Measurements from ENCODE around the gene FAM241B. TPM values are rescaled to one million over a fixed set of nuclear protein-coding genes. Genes with fewer than 3 reads are reported as not detected.

FAM241B gene
- total RNA-seq, 1 experiment from 2014 or later, result 0.16 TPM

DNA sequence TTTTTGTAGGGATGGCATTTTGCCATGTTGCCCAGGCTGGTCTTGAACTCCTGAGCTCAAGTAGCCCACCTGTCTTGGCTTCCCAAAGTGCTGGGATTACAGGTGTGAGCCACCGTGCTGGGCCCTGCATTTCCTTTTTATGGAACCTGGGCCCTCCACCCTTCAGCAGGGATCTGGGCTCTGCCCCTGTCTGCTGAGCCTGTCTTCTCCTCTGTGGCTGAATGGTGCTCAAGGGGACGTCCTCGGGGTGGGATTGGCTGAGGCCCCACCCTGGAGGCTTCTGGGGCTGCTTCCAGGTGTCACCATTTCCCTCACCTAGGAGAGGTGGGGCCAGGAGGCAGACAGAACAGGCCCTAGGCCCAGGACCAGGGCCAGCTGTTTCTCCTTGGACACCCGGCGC, 18.4 kb downstream of the FAM241B start:
- peaks cover 4% of the 10 kb centered on the region; the same call in 1 of the 2 replicates for H3K27me3 ChIP-seq (replicated peaks)
- H3K4me1 ChIP-seq (replicated peaks), result no peaks in the 10 kb centered on the region
- H3K27ac ChIP-seq, result no peak overlapping the region
- no peaks in the 10 kb centered on the region for H3K9me3 ChIP-seq (replicated peaks)
- DNase-seq (ENCODE audit: low read depth in 1 of 2, low spot score in 2 of 2), result no peak
- H3K36me3 ChIP-seq, result no peaks in the 10 kb centered on the region
- H3K4me3 ChIP-seq, result no peak overlapping the region

DNA sequence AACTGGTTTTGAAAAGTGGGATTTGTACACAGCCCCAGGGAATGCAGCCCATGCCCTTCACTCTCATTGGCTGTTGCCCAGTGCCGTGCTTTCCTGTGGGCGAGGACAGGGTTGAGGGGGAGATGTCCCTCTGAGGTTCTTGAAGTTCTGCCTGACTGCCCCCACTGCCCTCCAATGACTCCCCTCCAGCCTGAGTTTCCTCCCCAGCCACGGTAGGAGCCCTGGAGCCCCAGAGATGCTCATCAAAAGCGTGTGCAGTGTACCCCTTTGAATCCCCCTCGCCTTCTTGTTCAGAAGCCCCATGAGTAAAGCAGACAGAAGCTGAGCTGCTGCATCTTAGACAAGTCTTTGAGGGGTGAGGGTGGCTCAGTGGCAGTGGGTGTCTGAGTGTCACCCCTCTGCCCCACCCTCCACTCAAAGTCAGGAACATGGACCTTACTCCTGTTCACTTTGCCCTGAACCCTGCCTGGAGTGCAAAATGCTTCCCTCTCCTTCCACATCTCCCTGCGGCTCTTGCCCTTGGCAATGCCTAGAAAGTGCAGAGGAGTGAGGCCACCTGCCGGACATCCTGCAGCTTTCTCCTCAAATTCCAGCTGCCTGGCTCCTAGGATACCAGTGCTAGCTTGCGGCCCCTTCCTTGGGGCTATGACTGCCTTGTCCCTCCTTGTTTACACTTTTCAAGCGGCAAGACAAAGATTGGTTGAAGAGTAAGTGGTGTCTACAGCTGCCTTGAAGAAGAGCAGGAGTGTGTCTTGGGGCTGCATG, 19.9 kb downstream of the FAM241B start:
- no peak for DNase-seq (ENCODE audit: low read depth in 1 of 2, low spot score in 2 of 2)
- H3K27ac ChIP-seq, result no peak overlapping the region
- no peak overlapping the region for H3K4me3 ChIP-seq
- no peaks in the 10 kb centered on the region for H3K36me3 ChIP-seq
- H3K27me3 ChIP-seq (replicated peaks), result peaks cover 4% of the 10 kb centered on the region; the same call in 1 of the 2 replicates
- no peaks in the 10 kb centered on the region for H3K4me1 ChIP-seq (replicated peaks)
- no peaks in the 10 kb centered on the region for H3K9me3 ChIP-seq (replicated peaks)

- Histone ChIP-seq H3K36me3 (no peaks in the 10 kb centered on the region), H3K27ac (no peak overlapping the region), H3K9me3 (replicated peaks) (no peaks in the 10 kb centered on the region), H3K4me3 (no peak overlapping the region), H3K27me3 (replicated peaks) (peaks cover 4% of the 10 kb centered on the region; the same call in 1 of the 2 replicates), H3K4me1 (replicated peaks) (no peaks in the 10 kb centered on the region)
- no peak for DNase-seq (ENCODE audit: low read depth in 1 of 2, low spot score in 2 of 2)
These were observed 20.7 kb downstream of the FAM241B start for GRCh38 chr10:69650589-69651261.

DNA sequence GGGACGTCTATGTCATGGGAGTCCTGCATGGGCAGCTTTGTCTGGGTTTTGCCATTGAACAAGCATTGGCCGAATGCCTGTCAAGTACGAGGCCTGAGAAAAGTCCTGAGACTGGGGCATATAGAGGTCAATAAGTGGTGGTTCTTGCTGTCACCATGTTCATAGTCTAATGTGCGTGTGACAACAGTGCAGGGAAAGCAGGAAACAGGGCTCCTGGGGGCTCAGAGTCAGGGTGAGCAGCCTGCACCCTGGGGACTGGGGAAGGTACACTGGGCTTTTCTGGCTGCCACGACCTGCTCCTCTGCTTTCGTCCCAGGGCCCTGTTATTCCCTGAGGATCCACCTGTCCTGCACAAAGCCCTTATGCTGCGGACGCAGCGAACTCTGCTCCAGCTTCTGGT, 21.3 kb downstream of the FAM241B start:
- Histone ChIP-seq H3K36me3 (no peaks in the 10 kb centered on the region), H3K9me3 (replicated peaks) (no peaks in the 10 kb centered on the region), H3K27me3 (replicated peaks) (peaks cover 9% of the 10 kb centered on the region), H3K4me1 (replicated peaks) (no peaks in the 10 kb centered on the region), H3K27ac (no peak overlapping the region), H3K4me3 (no peak overlapping the region)
- no peak for DNase-seq (ENCODE audit: low read depth in 1 of 2, low spot score in 2 of 2)

DNA sequence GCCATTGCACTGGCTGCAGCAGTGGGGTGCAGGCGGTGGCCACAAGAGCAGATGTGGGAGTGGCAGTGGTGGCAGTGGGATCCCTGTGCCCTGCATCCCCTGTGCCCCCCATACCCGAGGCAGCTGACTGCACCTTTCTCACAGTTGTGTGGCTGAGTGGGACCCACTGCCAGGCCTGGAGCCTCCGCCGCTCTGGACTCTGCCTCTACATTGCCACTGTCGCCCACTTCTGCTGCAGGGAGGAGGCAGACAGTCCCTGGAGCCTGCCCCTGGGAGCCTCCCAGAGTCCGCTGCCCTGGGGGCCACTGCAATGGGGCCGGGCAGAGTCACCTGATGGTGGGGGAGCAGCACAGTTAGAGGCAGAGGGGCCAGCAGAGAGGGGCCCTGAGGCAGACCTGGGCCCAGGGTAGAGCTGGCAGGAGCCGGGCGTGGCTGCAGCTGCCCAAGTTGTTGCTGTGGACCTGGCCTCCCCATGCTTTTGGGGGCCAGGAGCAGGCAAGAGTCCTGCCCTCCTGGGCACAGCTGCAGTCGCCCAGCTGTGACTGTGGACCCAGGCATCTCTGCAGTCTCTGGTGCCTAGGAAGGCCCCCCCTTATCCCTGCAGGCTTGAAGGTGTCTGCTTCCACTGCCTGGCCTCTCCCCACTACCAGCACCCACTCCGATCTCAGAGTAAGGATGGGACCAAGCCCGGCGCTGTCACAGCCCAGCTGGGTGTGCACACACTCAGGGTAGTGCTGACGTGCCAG, 22.2 kb downstream of the FAM241B start:
- Histone ChIP-seq H3K27me3 (replicated peaks) (peaks cover 18% of the 10 kb centered on the region), H3K4me3 (no peak overlapping the region), H3K9me3 (replicated peaks) (no peaks in the 10 kb centered on the region), H3K36me3 (no peaks in the 10 kb centered on the region), H3K27ac (no peak overlapping the region), H3K4me1 (replicated peaks) (no peaks in the 10 kb centered on the region)
- DNase-seq (ENCODE audit: low read depth in 1 of 2, low spot score in 2 of 2), result no peak

DNA sequence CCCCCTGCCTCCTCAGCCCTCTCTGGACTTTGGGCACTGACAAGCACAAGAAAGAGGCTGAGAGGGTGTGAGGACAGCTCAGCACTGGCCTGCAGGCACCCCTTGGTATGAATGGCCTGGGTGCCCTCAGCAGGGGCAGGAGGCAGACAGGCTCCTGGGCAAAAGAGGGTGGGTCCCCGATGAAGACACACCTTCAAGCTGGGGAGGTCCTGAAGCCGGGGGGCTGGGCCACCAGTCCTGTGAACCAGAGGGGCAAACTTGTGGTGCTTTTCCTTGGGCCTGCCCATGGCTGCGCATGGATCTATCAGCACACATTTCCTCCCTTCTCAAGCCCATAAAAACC, 22.8 kb downstream of the FAM241B start:
- Histone ChIP-seq H3K27me3 (replicated peaks) (peaks cover 23% of the 10 kb centered on the region), H3K36me3 (no peaks in the 10 kb centered on the region), H3K27ac (no peak overlapping the region), H3K9me3 (replicated peaks) (no peaks in the 10 kb centered on the region), H3K4me3 (no peak overlapping the region), H3K4me1 (replicated peaks) (no peaks in the 10 kb centered on the region)
- DNase-seq (ENCODE audit: low read depth in 1 of 2, low spot score in 2 of 2), result no peak

DNA sequence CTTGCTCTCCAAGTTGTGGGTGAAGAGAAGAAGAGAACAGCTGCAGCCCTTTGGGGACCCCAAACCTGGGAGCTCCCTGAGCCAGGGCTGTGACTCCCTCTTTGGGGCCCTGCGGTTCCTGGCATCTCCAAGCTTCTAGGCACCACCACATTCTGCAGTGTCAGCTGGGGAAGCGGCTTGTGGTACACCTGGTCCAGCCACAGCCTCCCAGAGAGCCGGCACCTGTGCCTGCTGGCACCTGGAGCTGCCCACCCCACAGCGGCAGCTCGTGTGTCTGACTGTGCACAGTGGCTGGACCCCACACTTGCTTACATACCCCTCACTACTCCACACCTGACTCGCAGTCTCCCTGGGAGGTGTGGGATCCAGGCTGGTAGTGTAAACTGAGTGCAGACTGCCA, 23.5 kb downstream of the FAM241B start:
- H3K27ac ChIP-seq, result no peak overlapping the region
- H3K27me3 ChIP-seq (replicated peaks), result peaks cover 30% of the 10 kb centered on the region
- H3K36me3 ChIP-seq, result no peaks in the 10 kb centered on the region

GRCh38 chr10:69655124-69655867, 25.2 kb downstream of the FAM241B start:
- Histone ChIP-seq H3K27me3 (replicated peaks) (peaks cover 32% of the 10 kb centered on the region), H3K27ac (no peak overlapping the region)
- no peak for DNase-seq (ENCODE audit: low read depth in 1 of 2, low spot score in 2 of 2)

More for the DNA sequence above, 23.5 kb downstream of the FAM241B start:
- Histone ChIP-seq H3K4me3 (no peak overlapping the region), H3K4me1 (replicated peaks) (no peaks in the 10 kb centered on the region), H3K9me3 (replicated peaks) (no peaks in the 10 kb centered on the region)
- DNase-seq (ENCODE audit: low read depth in 1 of 2, low spot score in 2 of 2), result no peak

GRCh38 chr10:69655868-69656555, 26.0 kb downstream of the FAM241B start:
- no peaks in the 10 kb centered on the region for H3K4me1 ChIP-seq (replicated peaks)
- no peaks in the 10 kb centered on the region for H3K36me3 ChIP-seq
- H3K27me3 ChIP-seq (replicated peaks), result peaks cover 32% of the 10 kb centered on the region
- no peak overlapping the region for H3K4me3 ChIP-seq
- DNase-seq (ENCODE audit: low read depth in 1 of 2, low spot score in 2 of 2), result no peak
- H3K27ac ChIP-seq, result no peak overlapping the region
- H3K9me3 ChIP-seq (replicated peaks), result no peaks in the 10 kb centered on the region

More at GRCh38 chr10:69655124-69655867, 25.2 kb downstream of the FAM241B start:
- Histone ChIP-seq H3K4me1 (replicated peaks) (no peaks in the 10 kb centered on the region), H3K9me3 (replicated peaks) (no peaks in the 10 kb centered on the region), H3K4me3 (no peak overlapping the region), H3K36me3 (no peaks in the 10 kb centered on the region)

DNA sequence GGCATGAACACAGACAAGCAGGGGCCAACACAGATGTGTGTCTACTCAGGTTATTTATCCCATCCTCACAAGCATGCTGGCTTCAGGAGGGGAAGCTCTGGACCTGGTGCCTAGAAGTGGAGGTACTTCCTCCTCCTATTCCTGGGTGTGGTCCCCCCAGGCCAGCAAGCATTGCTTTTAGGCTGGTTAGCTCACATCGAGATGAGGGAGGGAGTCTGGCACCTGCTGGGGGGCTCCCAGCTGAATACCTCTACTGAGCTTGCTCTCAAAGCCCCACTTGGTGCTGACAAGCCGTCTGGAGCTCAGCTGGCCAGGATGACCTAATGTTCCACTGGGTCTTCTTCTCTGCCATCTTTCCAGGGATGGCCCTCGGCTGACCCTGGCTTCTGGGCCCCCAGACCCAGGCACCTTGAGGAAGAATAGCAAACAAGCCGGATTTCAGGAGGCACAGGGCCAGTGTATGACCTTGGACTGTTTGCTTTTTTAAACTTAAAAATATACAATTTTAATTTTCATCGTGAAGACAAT, 26.8 kb downstream of the FAM241B start:
- Histone ChIP-seq H3K36me3 (no peaks in the 10 kb centered on the region), H3K4me1 (replicated peaks) (no peaks in the 10 kb centered on the region), H3K27me3 (replicated peaks) (peaks cover 37% of the 10 kb centered on the region), H3K9me3 (replicated peaks) (no peaks in the 10 kb centered on the region), H3K4me3 (no peak overlapping the region), H3K27ac (no peak overlapping the region)
- DNase-seq (ENCODE audit: low read depth in 1 of 2, low spot score in 2 of 2), result no peak

GRCh38 chr10:69657430-69657829, 27.4 kb downstream of the FAM241B start:
- Histone ChIP-seq H3K4me1 (replicated peaks) (no peaks in the 10 kb centered on the region), H3K27me3 (replicated peaks) (peaks cover 37% of the 10 kb centered on the region), H3K27ac (no peak overlapping the region), H3K4me3 (no peak overlapping the region), H3K9me3 (replicated peaks) (no peaks in the 10 kb centered on the region), H3K36me3 (no peaks in the 10 kb centered on the region)
- no peak for DNase-seq (ENCODE audit: low read depth in 1 of 2, low spot score in 2 of 2)

DNA sequence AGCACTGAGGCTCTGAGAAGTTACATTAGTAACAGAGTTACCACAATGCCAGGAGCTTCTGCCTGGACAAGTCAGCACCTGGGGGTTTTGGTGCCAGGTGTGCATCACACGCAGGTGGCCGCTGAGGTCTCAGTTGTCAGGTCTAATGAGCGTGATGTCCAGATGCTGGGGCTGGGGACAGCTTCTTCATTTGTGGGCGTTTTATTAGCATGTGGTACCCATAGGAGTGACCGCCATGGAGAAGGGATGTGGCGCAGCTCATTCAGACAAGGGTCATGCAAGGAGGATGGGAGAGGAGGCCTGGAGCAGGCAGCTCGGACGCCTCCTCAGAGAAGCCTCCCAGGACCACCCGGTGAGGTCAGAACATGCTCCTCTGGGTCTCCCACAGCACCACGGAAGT, 27.8 kb downstream of the FAM241B start:
- no peaks in the 10 kb centered on the region for H3K36me3 ChIP-seq
- peaks cover 37% of the 10 kb centered on the region for H3K27me3 ChIP-seq (replicated peaks)
- DNase-seq (ENCODE audit: low read depth in 1 of 2, low spot score in 2 of 2), result no peak
- no peaks in the 10 kb centered on the region for H3K4me1 ChIP-seq (replicated peaks)
- no peak overlapping the region for H3K27ac ChIP-seq
- no peaks in the 10 kb centered on the region for H3K9me3 ChIP-seq (replicated peaks)
- H3K4me3 ChIP-seq, result no peak overlapping the region
